Bladder microvascular endothelial cell (primary cell): ENCODE results near the gene PTCD2. TPM values are rescaled to one million over a fixed set of nuclear protein-coding genes. Genes with fewer than 3 reads are reported as not detected.

ENCODE experiments used
- total RNA-seq: library from RNA; depleted of rRNA; stranded (reverse); fragments of >200 nt; gene quantifications from 2 replicates; pipeline ENCODE4 v1.2.3, GENCODE V29; 2014

Gene PTCD2
- 1.8 and 4.5 TPM in 2 replicates for total RNA-seq

DNA sequence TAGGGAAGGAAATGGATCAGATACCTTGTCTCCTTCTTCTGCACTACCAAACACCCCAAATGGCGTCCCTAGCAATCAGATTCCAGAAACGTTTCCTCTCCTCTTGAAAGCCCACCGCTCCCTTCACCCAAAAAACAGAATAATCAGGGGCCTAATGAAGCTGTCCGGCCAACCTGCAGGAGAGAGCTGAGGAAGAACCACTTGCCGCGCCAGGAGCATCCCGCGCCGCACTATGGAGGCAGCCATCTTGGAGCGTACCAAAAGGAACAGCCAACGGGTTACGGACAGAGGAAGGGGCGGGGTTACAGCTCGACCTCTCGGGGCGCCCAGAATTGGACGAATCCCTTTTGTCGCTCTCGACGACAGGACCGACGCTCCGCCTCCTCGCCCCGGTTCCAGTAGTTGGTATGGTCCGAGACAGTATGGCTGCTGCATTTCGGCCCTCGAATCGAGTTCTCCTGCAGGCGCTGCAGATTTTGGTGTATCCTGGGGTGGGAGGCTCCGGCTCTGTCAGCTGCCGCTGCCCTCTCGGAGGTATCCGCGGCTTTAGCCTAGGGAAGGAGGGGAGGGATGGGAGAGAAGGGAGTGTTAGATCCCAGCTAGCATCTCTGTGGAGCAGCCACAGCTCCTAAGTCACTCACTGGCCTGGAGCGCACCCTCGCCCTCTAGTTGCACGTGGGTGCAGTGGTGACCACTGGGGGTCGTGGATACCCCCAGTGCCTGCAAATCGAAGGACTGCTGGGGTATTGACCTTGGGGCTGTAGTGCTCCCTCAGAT, at the start of gene PTCD2, which contains the start of gene MRPS27:
Gene PTCD2, plus strand, starts transcription at position 398 of the 777 bp plus-strand sequence. Its CDS starts 10 bp downstream, at position 408.
Gene MRPS27, minus strand, starts transcription at position 265 of the 777 bp plus-strand sequence. Its CDS starts 19 bp downstream, at position 246.

Other genes with a start within 250 kb of the PTCD2 start
- 35.5 and 103 TPM in 2 replicates for gene MAP1B, start 212.9 kb upstream of the PTCD2 start, total RNA-seq
- gene MRPS27, start 133 bp upstream of the PTCD2 start, total RNA-seq = 52.0 and 54.6 TPM in 2 replicates
- gene ZNF366, start 187.0 kb downstream of the PTCD2 start, total RNA-seq = 12.3 and 21.0 TPM in 2 replicates